AG10803 (cell line): ENCODE measurements around the gene MYO18B.

Experiments used
- DNase-seq: peaks from one replicate; pipeline ENCODE4 v3.0.0; 2010; ENCODE audit warnings: low read depth
- H3K4me3 ChIP-seq: 2 replicates; pipeline ENCODE4 v1.5.1; 2011; ENCODE audit warnings: mild to moderate bottlenecking, low read length, control low read depth
- CTCF ChIP-seq: conservative IDR thresholded peaks from 2 replicates; pipeline ENCODE4 v1.5.1; 2011; ENCODE audit warnings: mild to moderate bottlenecking, low read length, control low read depth, inconsistent platforms

Gene MYO18B

GRCh38 chr22:25869771-25870170 lies 127.8 kb downstream of the MYO18B start:
- TF ChIP-seq CTCF: no peak

GRCh38 chr22:25874327-25874726 lies 132.3 kb downstream of the MYO18B start:
- no peak overlapping the region for H3K4me3 ChIP-seq
- no peak for DNase-seq
- TF ChIP-seq CTCF: no peak

More at GRCh38 chr22:25869771-25870170, 127.8 kb downstream of the MYO18B start:
- no peak overlapping the region for H3K4me3 ChIP-seq
- no peak for DNase-seq

GRCh38 chr22:25875461-25875860 lies 133.5 kb downstream of the MYO18B start:
- H3K4me3 ChIP-seq: no peak overlapping the region
- DNase-seq: no peak
- no peak for TF ChIP-seq CTCF

- TF ChIP-seq CTCF: no peak
- DNase-seq: no peak
- H3K4me3 ChIP-seq: no peak overlapping the region
These were observed 134.9 kb downstream of the MYO18B start for GRCh38 chr22:25876871-25877270.

- no peak overlapping the region for H3K4me3 ChIP-seq
- TF ChIP-seq CTCF: no peak
- DNase-seq: no peak
These were observed 136.9 kb downstream of the MYO18B start for GRCh38 chr22:25878933-25879332.

GRCh38 chr22:25880524-25880923 lies 138.5 kb downstream of the MYO18B start:
- no peak for DNase-seq
- no peak overlapping the region for H3K4me3 ChIP-seq
- no peak for TF ChIP-seq CTCF

- DNase-seq: no peak
- no peak for TF ChIP-seq CTCF
- H3K4me3 ChIP-seq: no peak overlapping the region
These were observed 139.3 kb downstream of the MYO18B start for GRCh38 chr22:25881210-25881755.
